Fibroblast of mammary gland (primary cell): ENCODE data around the gene RBM11.

Source experiments
- DNase-seq: peaks from one replicate; pipeline ENCODE4 v3.0.0-alpha.2; 2010; ENCODE audit warnings: low read depth
- H3K4me3 ChIP-seq: 2 replicates; pipeline ENCODE4 v1.5.1; 2011; ENCODE audit warnings: low read depth, mild to moderate bottlenecking, low read length, moderate library complexity; ENCODE audit not compliant: control insufficient read depth
- TF ChIP-seq, protein P1 (sequence below): conservative IDR thresholded peaks from 2 replicates; pipeline ENCODE4 v1.5.1; 2011; ENCODE audit warnings: low read depth, low read length, inconsistent platforms; ENCODE audit not compliant: control insufficient read depth, insufficient read depth

Gene RBM11

DNA sequence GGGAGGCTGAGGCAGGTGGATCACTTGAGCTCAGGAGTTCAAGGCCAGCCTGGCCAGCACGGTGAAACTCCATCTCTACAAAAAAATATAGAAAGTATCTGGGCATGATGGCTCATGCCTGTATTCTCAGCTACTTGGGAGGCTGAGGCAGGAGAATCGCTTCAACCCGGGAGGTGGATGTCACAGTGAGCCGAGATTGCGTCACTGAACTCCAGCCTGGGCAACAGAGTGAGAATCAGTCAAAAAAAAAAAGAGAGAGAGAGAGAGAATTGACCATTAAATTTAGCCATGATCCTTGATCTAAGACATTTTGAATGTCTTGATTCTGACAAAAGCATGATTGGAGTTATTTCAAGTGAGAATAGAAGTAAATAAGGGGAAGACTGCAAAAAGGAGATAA lies 19.1 kb downstream of the RBM11 start:
- no peak overlapping the region for H3K4me3 ChIP-seq
- DNase-seq = no peak
- TF ChIP-seq, protein P1, sequence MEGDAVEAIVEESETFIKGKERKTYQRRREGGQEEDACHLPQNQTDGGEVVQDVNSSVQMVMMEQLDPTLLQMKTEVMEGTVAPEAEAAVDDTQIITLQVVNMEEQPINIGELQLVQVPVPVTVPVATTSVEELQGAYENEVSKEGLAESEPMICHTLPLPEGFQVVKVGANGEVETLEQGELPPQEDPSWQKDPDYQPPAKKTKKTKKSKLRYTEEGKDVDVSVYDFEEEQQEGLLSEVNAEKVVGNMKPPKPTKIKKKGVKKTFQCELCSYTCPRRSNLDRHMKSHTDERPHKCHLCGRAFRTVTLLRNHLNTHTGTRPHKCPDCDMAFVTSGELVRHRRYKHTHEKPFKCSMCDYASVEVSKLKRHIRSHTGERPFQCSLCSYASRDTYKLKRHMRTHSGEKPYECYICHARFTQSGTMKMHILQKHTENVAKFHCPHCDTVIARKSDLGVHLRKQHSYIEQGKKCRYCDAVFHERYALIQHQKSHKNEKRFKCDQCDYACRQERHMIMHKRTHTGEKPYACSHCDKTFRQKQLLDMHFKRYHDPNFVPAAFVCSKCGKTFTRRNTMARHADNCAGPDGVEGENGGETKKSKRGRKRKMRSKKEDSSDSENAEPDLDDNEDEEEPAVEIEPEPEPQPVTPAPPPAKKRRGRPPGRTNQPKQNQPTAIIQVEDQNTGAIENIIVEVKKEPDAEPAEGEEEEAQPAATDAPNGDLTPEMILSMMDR = no peak

DNA sequence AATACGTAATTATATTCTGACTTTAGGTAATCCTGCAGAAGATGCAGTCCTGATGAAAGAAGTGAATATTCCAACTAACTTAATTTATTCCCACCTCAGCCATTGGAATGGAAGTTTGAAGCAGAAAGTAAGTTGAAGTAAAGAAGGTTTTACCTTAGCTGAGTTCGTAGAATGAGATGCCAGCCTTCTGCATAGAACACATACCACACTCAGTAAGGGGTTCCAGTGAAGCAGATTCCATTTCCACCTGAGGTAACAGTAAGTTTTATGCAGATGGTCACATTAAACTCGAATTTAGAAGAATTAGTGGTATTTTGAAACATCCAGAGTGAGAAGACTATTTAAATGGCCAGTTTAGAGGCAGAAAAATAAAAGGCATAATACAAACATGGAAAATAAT lies 20.2 kb downstream of the RBM11 start:
- no peak overlapping the region for H3K4me3 ChIP-seq
- DNase-seq = no peak
- TF ChIP-seq, protein P1 = no peak

DNA sequence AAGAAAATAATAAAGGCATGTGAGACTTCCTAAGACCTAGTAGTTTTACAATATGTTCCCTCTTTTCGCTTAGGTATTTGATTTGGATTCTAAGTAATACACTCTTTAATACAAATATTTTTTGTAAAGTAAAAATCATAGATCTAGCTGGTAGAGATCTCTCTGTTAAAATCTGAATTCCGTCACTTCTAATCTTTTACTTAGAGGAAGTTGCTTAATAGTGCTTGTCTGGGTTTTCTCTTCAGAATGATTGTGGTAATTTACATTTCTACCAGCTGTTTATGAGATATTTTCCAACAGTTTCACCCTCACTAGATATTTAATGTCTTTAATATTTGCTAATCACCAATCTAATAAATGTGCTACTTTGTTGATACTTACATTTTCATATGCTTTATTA lies 23.3 kb downstream of the RBM11 start:
- TF ChIP-seq, protein P1 = no peak
- H3K4me3 ChIP-seq = no peak overlapping the region
- no peak for DNase-seq

DNA sequence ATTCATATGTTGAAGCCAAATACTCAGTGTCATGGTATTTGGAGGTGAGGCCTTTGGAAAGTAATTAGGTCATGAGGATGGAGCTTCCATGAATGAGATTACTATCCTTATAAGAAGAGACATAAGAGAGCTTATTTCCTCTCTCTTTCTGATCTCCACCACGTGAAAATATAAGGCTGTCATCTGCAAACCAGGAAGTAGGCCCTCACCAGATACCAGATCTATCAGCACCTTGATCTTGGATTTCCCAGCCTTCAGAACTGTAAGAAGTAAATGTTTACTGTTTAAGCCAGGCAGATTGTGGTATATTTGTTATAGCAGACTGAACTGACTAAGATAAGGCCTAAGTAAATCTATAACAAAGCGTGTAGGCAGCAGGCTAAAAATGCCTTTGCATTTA lies 25.3 kb downstream of the RBM11 start:
- H3K4me3 ChIP-seq = no peak overlapping the region

DNA sequence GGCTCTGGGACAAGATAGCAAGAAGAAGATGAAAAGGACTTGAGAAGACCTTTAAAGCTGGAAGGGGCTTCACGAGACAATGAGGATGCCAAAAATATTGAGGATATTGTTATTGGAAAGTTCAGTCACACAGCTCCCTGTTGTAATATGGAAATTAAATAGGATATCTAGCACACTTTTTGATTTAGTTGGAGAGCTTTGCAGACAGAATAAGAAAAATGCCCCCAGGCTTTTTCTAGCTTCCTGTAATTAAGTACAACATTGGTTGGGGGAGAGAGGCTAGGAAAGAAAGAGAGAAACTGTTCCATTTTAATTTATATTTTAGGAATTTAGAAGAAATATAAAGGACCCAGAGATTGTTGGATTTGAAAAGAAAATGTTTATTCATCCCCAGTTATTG lies 27.5 kb downstream of the RBM11 start:
- TF ChIP-seq, protein P1 = no peak
- H3K4me3 ChIP-seq = no peak overlapping the region
- DNase-seq = no peak

More for the DNA sequence above, 25.3 kb downstream of the RBM11 start:
- TF ChIP-seq, protein P1 = no peak
- DNase-seq = no peak

DNA sequence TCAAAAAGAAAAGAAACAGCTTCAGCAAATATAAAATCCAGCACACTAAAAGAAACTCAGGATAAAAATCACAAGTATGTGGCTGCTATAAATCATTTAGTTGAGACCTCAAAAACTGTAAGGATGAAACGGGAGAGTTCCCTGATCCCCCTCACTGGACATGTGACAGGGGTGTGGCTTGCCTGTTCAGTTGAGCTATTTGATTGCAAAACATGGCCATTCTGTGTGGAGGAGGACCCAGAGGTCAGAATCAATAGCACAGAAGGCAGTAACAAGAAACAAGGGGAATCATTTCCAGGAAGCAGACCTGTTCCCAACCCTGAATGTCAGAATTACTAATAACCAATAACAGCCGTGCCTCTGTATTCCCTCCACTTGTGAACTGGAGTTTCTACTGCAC lies 27.9 kb downstream of the RBM11 start:
- no peak for DNase-seq
- H3K4me3 ChIP-seq = no peak overlapping the region
- TF ChIP-seq, protein P1 = no peak

DNA sequence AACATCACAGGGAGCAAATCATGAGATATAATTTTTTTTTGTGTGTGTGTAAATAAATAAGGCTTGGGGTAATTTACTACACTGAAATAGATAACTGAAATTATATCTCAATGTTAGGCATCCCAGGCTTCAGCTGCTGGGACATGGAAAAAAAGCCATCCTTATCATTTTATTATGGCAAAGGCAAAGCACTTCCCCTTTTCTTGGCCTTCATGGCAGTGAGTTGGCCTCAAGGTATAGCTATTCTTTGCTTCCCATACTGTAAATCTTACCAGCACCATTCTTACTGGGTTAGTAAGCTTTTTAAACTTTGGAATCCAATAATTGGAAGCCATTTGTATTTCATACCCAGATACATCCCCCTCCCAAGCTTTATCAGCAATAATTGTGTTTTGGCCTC lies 29.0 kb downstream of the RBM11 start:
- no peak for DNase-seq
- TF ChIP-seq, protein P1 = no peak
- H3K4me3 ChIP-seq = no peak overlapping the region
